NCI-H1436 treated with DMSO at 0.1 percent for 48 hours (cell line): Measurements from ENCODE around the gene ECPAS.
"Not testable (repeated sequence)": the region's sequence is repeated elsewhere in the genome, so short reads cannot be mapped to it uniquely, and the experiment has no call there.

Source experiments
- DNase-seq: peaks from one replicate; lab custom pipeline; 2025; lab: John Stamatoyannopoulos, UW

The ECPAS gene

GRCh38 chr9:111467778-111468367, 16.3 kb downstream of the ECPAS start:
- no peak for DNase-seq

DNA sequence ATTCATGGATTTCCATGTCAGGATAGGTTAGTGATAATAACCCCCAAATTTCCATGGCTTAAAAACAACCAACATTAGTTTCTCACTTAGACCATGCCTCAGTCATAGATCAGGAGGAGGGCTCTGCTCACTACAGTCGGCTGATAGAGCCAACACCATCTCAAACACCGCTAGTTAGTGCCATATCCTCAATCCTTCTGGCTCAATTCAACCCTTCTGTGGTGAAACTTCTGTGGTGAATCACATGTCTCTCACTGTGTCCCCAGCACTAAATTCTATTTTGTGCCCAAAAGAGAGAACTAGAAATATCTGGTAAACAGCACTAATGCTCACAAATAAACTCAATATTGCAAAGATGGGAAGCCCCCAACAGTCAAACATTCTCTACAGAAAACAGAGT, 21.1 kb downstream of the ECPAS start:
- DNase-seq: no peak

- DNase-seq: no peak
Observed at GRCh38 chr9:111458139-111459009, 25.8 kb downstream of the ECPAS start.

GRCh38 chr9:111456529-111456928, 27.7 kb downstream of the ECPAS start:
- DNase-seq: no peak

DNA sequence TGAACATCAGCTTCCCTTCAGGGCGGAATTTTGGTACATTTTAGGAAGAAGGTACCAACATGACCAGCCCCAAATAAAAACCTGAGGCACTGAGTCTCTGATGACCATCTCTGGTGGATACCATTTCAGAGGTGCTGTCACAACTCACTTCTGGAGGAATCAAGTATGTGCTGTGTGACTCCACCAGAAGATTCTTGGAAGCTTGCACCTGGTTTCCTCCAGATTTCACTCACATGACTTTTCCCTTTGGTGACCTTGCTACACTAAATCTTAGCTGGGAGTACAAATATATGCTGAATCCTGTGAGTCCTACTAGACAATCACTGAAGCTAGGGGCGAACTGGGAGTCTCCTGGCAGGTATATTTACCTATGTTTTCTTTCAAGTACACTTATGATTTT, 28.5 kb downstream of the ECPAS start:
- DNase-seq: no peak

GRCh38 chr9:111454751-111455150, 29.4 kb downstream of the ECPAS start:
- DNase-seq: no peak

GRCh38 chr9:111451570-111451969, 32.6 kb downstream of the ECPAS start:
- no peak for DNase-seq

- no peak for DNase-seq
Observed at GRCh38 chr9:111450124-111450523, 34.1 kb downstream of the ECPAS start.

DNA sequence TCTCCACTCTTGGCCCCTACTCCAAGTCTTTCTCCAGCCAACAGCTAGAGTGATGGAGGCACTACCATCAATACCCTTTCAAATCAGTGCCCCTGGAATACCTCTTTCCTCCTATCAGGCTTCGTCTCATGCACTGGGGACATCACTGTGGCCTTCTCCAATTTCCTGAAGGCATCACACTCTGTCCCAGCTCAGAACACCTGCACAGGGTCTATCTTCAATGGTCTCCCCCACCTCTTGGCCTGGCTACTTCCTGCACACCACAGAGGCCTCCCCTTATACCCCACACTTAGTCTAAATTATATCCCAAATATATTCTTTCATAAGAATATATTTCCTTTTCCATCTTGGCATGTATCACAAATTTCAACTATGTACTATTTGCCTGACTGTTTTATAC, 34.5 kb downstream of the ECPAS start:
- no peak for DNase-seq

DNA sequence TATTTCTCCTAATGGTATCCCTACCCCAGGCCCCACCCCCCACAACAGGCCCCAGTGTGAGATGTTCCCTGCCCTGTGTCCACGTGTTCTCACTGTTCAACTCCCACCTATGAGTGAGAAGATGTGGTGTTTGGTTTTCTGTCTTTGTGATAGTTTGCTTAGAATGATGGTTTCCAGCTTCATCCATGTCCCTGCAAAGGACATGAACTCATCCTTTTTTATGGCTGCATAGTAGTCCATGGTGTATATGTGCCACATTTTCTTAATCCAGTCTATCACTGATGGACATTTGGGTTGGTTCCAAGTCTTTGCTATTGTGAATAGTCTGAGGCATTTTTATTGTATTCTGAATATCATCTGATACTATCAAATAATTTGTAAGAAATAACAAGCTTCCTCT, 38.4 kb downstream of the ECPAS start:
- not testable (repeated sequence) for DNase-seq

DNA sequence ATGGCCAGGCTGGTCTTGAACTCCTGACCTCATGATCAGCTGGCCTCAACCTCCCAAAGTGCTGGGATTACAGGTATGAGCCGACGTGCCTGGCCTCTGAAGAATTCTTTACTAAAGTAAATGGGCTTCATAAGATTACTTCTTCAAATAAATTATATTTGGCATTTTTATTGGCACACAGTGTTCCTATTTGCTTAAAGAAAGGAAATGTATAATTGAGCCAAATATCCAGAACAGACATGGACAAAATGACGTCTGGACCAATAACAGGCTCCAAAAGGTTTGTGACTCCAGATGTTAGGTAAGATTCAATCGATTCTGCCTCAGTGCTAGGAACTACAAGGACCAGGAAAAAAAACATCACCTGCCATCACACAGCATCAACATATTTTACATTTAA, 40.7 kb downstream of the ECPAS start:
- no peak for DNase-seq

GRCh38 chr9:111442360-111443027, 41.7 kb downstream of the ECPAS start:
- DNase-seq: no peak

GRCh38 chr9:111440226-111440625, 44.0 kb downstream of the ECPAS start:
- no peak for DNase-seq

DNA sequence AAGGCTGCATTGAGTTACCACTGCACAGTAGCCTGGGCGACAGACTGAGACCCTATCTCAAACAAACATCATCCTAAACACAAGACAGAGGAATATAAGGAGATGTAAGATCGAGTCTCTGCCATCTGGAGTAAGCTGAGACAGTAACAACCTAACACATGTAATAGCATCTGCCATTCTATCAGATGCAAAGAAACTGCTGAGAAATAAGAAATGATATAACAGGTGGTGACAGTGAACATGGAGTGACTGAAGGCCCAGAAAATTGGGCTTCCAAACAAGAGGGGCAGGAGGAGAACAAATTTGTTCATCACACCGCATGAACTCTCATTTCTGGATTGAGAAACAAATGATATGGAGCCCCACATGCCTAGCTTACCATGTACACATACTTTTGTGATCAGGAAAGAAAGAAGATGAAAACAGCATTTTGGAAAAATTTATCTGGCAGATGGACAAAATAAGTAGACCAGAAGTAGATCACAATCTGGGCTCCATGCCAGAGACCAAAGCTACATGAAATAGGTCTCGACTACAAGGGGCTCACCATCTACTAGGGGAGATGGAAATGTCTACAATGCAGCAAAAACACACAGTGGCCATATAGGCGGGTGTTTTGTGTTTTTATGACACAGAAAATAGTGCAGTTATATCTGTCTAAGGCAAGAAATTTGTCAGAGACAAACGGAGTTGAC, 45.5 kb downstream of the ECPAS start:
- no peak for DNase-seq

- DNase-seq: no peak
Observed at GRCh38 chr9:111436571-111436970, 47.6 kb downstream of the ECPAS start.

GRCh38 chr9:111433082-111433481, 51.1 kb downstream of the ECPAS start:
- DNase-seq: no peak

GRCh38 chr9:111431684-111432083, 52.5 kb downstream of the ECPAS start:
- DNase-seq: no peak

GRCh38 chr9:111429175-111429574, 55.0 kb downstream of the ECPAS start:
- no peak for DNase-seq

DNA sequence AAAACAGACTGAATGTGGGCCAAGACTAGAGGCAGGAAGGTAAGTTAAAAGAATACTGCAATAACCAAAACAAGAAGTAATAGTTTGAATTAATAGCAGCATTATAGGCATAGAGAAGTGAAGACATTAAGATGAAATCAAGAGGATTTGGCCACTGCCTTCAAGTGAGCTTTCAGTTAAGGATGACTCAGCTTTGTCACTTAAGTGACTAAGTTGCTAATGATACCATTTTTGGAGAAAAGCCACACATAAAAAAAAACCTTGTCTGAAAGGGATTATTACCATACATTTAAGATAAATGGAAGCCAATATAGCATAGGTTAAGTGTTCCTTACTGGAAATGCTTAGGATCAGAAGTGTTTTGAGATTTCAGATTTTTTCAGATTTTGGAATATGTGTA, 57.0 kb downstream of the ECPAS start:
- no peak for DNase-seq

- DNase-seq: no peak
Observed at GRCh38 chr9:111423389-111423788, 60.8 kb downstream of the ECPAS start.

DNA sequence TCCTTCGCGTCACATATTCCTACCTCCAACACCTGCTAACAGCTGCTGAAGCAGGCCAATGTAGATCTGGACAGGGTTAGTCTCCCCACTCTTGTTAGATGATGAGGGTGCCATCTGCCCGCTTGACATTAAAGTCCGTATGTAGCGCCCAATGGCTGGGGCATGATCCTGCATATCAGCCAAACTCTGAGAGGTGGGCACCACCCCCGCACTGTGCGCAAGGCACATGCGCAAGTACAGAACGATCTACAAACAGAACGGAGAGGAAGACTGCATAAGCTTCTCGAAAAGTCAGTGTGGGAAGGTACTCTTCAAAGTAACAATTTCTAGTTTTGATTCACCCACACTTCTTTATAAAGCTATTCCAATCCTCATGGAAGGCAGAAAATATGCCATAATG, 69.8 kb downstream of the ECPAS start:
- DNase-seq: no peak

DNA sequence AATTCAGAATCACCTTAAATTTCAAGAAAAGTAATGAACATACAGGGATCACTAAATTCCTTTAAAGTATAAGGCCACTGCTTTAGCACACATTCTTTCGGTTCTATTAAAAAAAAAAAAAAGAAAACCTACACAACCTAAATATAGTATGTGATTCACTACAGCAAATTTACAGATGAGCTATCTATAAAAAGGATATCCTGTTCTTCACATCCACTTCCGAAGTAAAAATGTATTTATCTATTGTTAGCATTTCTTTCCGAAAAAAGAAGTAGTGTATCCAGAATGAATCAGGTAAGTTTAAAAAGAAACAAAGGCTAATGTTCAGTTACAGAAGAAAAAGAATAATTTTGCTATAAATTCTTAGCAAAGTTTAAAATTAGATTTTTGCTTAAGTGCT, 70.2 kb downstream of the ECPAS start:
- no peak for DNase-seq

DNA sequence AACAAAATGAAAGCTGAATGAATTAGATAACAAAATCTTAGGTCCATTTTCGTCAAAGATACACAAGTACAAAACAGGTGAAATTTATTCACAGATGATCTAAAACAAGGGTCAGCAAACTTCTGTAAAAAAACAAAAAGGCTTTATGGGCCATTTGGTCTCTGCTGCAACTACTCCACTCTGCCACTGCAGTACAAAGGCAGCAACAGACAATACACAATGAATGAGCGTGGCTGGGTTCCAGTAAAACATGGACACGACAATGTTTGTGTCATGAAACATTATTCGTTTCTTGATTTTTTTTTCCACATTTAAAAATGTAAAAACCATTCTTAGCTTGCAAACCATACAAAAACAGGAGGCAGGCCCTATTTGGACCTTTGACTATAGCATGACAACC, 71.9 kb downstream of the ECPAS start:
- DNase-seq: no peak
